Stimulated activated naive CD4-positive, alpha-beta T cell (primary cell): ENCODE results near the gene GFI1B.

Experiments used
- DNase-seq, 6 experiments: peaks; one replicate each; lab custom pipeline; 2025; lab: John Stamatoyannopoulos, UW

GFI1B gene

GRCh38 chr9:133014696-133015095 lies 36.2 kb downstream of the GFI1B start:
- DNase-seq, result no peak

DNA sequence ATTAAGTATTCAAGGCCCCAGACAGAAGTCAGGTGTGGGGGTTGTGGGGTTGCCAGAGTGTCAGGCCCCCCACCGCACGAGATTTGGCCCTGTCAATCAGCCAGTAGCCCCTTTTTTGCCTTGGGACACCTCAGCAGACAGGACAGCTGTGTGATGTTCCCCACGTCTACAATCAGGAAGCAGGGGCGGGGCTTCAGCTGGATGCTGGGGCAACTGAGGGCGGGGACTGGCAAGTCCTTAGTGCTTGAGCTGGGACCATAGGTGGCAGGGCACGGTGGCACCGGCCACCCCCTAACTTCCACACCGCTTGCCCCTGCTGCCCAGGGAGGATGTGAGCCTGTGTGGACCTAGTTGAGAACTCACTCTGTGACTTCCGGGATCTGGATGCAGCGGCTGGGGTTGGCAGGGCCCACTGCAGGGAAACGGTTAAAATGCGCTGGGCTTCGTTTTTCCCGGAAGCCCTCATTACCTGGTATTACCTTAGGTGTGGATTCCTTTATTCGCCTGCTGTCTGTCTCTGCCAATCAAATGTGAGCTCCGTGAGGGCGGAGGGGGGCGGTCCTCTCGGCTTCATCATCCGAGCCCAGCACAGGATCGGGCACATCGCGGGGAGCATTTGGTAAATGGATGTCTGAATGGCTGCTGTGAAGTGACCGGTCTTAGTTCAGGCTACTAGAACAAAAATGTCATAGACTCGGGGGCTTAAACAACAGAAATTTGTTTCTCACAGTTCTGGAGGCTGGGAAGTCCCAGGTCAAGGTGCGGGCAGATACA lies 44.8 kb downstream of the GFI1B start:
- peak in 1 of 6 experiments; percentile 16 for DNase-seq

DNA sequence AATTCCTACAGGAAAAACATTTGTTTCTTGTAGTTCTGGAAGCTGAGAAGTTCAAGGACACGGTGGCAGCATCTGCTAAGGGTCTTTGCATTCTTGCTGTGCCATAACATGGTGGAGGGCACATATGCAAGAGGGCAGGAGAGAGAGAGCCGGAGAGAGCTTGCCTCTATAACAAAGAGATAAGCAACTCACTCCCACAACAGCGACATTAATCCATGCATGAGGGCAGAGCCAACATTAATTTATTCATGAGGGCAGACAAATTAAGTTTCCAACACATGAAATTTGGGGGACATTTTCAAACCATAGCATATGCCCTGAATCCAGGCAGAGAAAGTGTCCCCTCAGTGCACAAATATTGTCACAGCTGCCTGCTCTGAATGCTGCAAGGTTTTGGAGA lies 47.9 kb downstream of the GFI1B start:
- no peak for DNase-seq

DNA sequence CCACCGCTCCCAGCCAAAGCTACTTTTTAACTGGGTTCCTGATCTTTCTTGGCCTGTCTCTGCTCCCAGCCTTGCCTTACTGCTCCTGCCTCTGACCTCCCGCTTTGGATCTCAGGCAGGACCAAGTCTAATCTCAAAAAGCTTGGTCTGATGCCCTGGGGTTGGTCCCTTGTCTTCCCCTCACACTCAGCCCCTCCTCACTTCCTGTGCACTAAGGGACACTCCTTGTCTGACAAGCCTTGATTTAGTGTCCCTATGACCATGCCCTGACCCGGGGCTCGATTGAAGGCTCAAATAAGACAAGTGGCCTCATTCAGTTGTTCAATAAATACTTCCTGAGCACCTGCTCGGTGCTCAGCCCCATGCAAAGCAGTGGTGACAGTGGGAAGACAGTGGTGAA lies 48.6 kb downstream of the GFI1B start:
- DNase-seq, result no peak

GRCh38 chr9:133028221-133028620 lies 49.7 kb downstream of the GFI1B start:
- DNase-seq, result no peak

- DNase-seq, result no peak
Measured at GRCh38 chr9:133029994-133030316, 51.5 kb downstream of the GFI1B start.

DNA sequence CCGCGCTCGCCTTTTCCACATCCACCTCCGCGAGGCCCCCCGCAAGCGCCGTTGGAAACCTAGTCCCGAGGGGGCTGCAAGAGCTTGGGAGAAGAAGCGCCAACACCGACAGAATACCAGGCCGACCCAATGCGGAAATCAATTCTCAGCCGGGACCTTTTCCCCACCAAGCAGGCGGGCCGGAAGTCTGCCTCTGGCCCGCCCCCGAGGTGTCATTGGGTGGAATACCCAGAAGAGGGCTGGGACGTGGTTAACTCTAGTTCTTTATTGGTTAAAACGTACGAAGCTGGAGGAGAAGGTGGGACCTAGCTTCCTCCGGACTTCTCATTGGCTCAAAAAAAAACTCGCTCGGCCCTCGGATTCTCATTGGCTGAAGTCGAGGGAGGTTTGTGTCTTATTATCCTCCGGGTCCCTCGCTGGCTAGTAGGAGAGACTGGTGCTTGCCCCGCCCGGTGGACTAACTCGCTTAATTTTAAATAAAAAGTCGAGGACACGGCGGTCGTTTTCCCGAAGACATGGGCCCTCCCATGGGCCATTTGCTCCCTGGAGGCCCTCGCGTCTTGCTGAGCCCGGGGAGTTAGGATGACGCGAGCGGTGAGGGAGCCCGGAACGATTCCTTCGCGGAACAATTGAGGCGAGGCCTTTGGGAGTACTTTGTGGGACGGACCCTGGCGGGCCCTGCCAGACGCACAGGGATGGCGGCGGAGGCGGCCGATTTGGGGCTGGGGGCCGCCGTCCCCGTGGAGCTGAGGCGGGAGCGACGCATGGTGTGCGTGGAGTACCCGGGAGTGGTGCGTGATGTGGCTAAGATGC lies 52.0 kb downstream of the GFI1B start, which contains the start of gene GTF3C5:
TSS of gene GTF3C5 (plus strand) at position 681 of the 813 bp plus-strand sequence. CDS start at position 696, 15 bp downstream.
- peak; percentile 85 to 95 (median 94) for DNase-seq

GRCh38 chr9:133031130-133031422 lies 52.6 kb downstream of the GFI1B start:
- DNase-seq, result no peak

GRCh38 chr9:133031496-133031911 lies 53.0 kb downstream of the GFI1B start:
- DNase-seq, result no peak

DNA sequence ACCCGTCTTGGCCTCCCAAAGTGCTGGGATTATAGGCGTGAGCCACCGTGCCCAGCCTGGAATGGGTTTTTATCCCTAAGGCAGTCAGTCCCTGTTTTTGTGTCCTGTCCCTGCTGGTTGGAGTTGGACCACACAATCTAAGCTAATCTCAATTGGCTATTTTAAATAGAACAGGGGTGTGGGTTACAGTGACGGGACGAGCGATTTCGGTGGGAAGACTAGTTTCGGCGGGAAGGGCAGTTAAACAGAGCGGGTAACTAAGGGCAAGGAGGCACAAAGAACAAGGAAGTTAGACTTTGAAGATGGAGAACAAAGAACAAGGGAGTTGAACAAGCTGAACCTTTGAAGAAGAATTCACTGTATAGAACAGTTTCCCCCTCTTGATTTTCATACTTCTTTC lies 53.7 kb downstream of the GFI1B start:
- no peak for DNase-seq

GRCh38 chr9:133035669-133036068 lies 57.2 kb downstream of the GFI1B start:
- no peak for DNase-seq

- no peak for DNase-seq
Measured at GRCh38 chr9:133037775-133038515, 59.5 kb downstream of the GFI1B start.

GRCh38 chr9:133040892-133041479 lies 62.5 kb downstream of the GFI1B start:
- DNase-seq, result peak in 4 of 6 experiments; percentile 10 to 36 (median 22)
